Measurements from ENCODE around the gene ANKHD1.
"Not testable (repeated sequence)": the region's sequence is repeated elsewhere in the genome, so short reads cannot be mapped to it uniquely, and the experiment has no call there.

ANKHD1 gene

DNA sequence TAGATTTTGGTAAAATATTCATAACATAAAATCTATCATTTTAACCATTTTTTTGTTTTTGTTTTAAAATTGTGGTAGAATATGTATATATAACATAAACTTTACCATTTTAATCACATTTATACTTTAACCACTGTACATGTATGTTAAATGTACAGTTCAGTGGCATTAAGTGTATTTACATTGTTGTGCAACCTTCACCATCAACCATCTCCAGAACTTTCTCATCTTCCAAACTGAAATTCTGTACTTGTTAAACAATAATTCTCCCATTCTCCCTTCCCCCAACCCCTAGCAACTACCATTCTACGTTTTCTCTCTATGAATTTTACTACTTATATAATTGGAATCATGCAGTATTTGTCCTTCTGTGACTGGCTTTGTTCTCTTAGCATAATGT is 11.6 kb downstream of the ANKHD1 start:
- peaks cover 13% of the 10 kb centered on the region; the same call in 1 of the 2 replicates for H3K36me3 ChIP-seq (ENCODE audit: insufficient read depth, low read depth, low read length)
- no peak overlapping the region for H3K9ac ChIP-seq (ENCODE audit: low read depth, low read length)
- H3K4me3 ChIP-seq (ENCODE audit: low read length): no peak overlapping the region
- no peak overlapping the region for H3K27ac ChIP-seq (ENCODE audit: low read length)
- no peaks in the 10 kb centered on the region for H3K9me3 ChIP-seq (ENCODE audit: insufficient read depth, low read depth, low read length)
- H3K27me3 ChIP-seq (ENCODE audit: insufficient read depth, low read length): no peaks in the 10 kb centered on the region
- H3K4me1 ChIP-seq (ENCODE audit: insufficient read depth, low read length): no peaks in the 10 kb centered on the region

DNA sequence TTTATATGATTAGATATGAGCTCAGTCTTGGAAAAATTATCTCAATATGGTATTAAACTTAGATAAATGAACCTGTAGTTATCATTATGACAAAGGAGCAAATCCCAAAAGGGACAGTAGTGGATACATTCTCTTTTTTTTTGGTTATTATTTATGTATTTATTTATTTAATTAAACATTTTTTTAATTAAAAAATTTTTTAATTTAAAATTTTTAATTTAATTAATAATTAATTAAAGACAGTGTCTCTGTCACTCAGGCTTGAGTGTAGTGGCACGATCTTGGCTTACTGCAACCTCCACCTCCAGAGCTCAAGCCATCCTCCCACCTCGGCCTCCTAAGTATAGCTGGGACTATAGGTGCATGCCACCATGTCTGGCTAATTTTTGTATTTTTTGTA is 15.6 kb downstream of the ANKHD1 start:
- H3K9ac ChIP-seq (ENCODE audit: low read depth, low read length): no peak overlapping the region
- H3K4me1 ChIP-seq (ENCODE audit: insufficient read depth, low read length): no peaks in the 10 kb centered on the region
- no peak overlapping the region for H3K27ac ChIP-seq (ENCODE audit: low read length)
- H3K36me3 ChIP-seq (ENCODE audit: insufficient read depth, low read depth, low read length): peaks cover 5% of the 10 kb centered on the region; the same call in 1 of the 2 replicates
- H3K27me3 ChIP-seq (ENCODE audit: insufficient read depth, low read length): no peaks in the 10 kb centered on the region
- no peak overlapping the region for H3K4me3 ChIP-seq (ENCODE audit: low read length)
- H3K9me3 ChIP-seq (ENCODE audit: insufficient read depth, low read depth, low read length): no peaks in the 10 kb centered on the region

DNA sequence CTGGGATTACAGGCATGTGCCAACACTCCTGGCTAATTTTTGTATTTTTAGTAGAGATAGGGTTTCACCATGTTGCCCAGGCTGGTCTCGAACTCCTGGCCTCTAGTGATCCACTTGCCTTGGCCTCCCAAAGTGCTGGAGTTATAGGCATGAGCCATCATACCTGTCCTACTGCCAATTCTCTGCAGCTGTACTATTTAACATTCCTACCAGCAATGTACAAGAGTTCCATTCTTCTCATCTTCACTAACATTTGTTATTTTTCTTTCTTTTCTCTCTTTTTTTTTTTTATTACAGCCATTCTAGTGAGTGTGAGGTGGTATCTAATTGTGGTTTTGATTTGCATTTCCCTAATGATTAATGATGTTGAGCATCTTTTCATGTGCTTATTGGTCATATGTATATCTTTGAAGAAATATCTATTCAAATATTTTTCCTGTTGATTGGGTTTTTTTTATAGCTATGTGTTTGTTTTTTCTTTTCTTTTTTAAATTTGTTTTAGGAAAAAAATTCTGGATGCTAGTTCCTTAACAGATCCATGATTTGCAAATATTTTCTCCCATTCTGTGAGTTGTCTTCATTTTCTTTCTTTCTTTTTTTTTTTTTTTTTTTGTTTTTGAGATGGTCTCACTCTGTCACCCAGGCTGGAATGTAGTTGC is 17.4 kb downstream of the ANKHD1 start:
- H3K27me3 ChIP-seq (ENCODE audit: insufficient read depth, low read length): no peaks in the 10 kb centered on the region
- no peaks in the 10 kb centered on the region for H3K36me3 ChIP-seq (ENCODE audit: insufficient read depth, low read depth, low read length)
- H3K9me3 ChIP-seq (ENCODE audit: insufficient read depth, low read depth, low read length): no peaks in the 10 kb centered on the region
- no peak overlapping the region for H3K9ac ChIP-seq (ENCODE audit: low read depth, low read length)
- H3K4me3 ChIP-seq (ENCODE audit: low read length): no peak overlapping the region
- H3K27ac ChIP-seq (ENCODE audit: low read length): no peak overlapping the region
- H3K4me1 ChIP-seq (ENCODE audit: insufficient read depth, low read length): no peaks in the 10 kb centered on the region

DNA sequence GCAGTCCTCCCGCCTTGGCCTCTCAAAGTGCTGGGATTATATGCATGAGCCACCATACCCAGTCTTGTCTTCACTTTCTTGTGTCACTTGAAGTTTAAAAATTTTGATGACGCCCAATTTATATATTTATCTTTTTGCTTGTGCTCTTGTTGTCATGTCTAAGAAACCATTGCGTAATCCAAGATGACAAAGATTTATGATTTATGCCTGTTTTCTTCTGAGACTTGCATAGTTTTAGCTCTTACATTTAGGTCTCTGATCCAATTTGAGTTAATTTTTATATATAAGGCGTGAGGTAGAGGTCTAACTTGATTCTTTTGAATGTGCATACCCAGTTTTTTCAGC is 18.6 kb downstream of the ANKHD1 start:
- H3K27me3 ChIP-seq (ENCODE audit: insufficient read depth, low read length): no peaks in the 10 kb centered on the region
- no peaks in the 10 kb centered on the region for H3K4me1 ChIP-seq (ENCODE audit: insufficient read depth, low read length)
- no peak overlapping the region for H3K9ac ChIP-seq (ENCODE audit: low read depth, low read length)
- no peak overlapping the region for H3K4me3 ChIP-seq (ENCODE audit: low read length)
- no peak overlapping the region for H3K27ac ChIP-seq (ENCODE audit: low read length)
- H3K36me3 ChIP-seq (ENCODE audit: insufficient read depth, low read depth, low read length): no peaks in the 10 kb centered on the region
- H3K9me3 ChIP-seq (ENCODE audit: insufficient read depth, low read depth, low read length): no peaks in the 10 kb centered on the region

DNA sequence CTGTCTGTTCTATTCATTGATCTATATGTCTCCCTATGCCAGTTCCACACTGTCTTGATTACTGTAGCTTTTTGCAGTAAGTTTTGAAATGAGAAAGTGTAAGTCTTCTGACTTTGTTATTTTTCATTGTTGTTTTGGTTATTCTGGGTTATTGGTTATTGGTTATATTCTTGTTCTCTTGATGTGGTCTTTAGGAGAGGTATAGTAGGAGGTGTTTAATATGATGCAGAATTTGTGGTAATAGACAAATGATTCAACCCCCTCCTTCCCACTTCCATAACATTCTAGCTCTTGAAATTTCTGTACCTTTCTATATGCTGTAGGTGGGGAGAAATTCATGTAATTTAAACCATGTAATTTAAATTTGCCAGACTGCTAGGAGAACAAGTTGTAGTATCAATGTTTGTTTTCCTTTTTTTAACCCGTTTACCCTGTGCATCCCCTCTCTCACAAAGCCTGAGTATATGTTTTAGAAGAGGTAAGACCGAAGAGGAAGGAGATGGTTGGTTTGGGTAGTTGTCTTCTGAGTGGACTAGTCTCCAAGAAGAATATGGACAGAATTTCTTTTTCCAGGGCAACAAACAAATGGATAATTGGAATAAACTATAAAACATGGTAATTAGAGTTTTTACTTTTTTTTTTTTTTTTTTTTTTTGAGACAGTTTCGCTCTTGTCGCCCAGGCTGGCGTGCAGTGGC is 19.2 kb downstream of the ANKHD1 start:
- H3K9me3 ChIP-seq (ENCODE audit: insufficient read depth, low read depth, low read length): no peaks in the 10 kb centered on the region
- no peak overlapping the region for H3K27ac ChIP-seq (ENCODE audit: low read length)
- H3K4me1 ChIP-seq (ENCODE audit: insufficient read depth, low read length): no peaks in the 10 kb centered on the region
- no peak overlapping the region for H3K9ac ChIP-seq (ENCODE audit: low read depth, low read length)
- no peak overlapping the region for H3K4me3 ChIP-seq (ENCODE audit: low read length)
- no peaks in the 10 kb centered on the region for H3K27me3 ChIP-seq (ENCODE audit: insufficient read depth, low read length)
- H3K36me3 ChIP-seq (ENCODE audit: insufficient read depth, low read depth, low read length): 0 out of 2 replicates have a peak, but pooled peaks cover 3% of the 10 kb centered on the region

DNA sequence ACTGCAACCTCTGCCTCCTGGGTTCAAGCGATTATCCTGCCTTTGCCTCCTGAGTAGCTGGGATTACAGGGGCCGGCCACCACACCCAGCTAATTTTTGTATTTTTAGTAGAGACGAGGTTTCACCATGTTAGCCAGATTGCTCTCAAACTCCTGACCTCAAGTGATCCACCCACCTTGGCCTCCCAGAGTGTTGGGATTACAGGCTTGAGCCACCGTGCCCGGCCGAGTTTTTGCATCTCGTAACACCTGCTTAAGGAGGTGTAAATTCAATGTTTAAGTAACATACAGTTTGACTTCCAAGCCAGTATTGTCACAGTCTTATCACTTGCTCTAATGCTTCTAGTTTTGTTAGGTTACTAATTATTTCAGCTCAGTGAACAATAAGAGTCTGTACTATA is 19.7 kb downstream of the ANKHD1 start:
- H3K27me3 ChIP-seq (ENCODE audit: insufficient read depth, low read length); H3K4me1 ChIP-seq (ENCODE audit: insufficient read depth, low read length); H3K36me3 ChIP-seq (ENCODE audit: insufficient read depth, low read depth, low read length); H3K9me3 ChIP-seq (ENCODE audit: insufficient read depth, low read depth, low read length); H3K9ac ChIP-seq (ENCODE audit: low read depth, low read length); H3K4me3 ChIP-seq (ENCODE audit: low read length); H3K27ac ChIP-seq (ENCODE audit: low read length): not testable (repeated sequence)

DNA sequence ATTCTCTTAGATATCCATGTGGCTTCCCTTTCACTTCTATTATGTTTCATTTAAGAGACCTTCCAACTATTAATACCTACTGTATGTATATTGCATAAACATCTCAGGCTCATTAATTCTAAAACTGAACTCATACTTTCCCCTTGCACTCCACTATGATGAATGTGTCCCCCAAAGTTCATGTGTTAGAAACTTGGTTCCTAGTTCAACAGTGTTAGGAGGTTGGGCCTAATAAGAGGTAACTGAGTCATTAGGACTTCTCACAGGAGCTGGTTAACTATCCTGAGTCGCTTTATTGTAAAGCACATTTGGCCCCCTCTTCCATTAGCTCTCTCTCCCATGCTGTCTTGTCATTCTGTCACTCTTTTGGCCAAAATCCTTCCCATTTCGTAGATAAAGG is 22.0 kb downstream of the ANKHD1 start:
- Histone ChIP-seq H3K4me1 (ENCODE audit: insufficient read depth, low read length) (no peaks in the 10 kb centered on the region), H3K9me3 (ENCODE audit: insufficient read depth, low read depth, low read length) (no peaks in the 10 kb centered on the region), H3K36me3 (ENCODE audit: insufficient read depth, low read depth, low read length) (0 out of 2 replicates have a peak, but pooled peaks cover 4% of the 10 kb centered on the region), H3K27me3 (ENCODE audit: insufficient read depth, low read length) (no peaks in the 10 kb centered on the region), H3K9ac (ENCODE audit: low read depth, low read length) (no peak overlapping the region), H3K4me3 (ENCODE audit: low read length) (no peak overlapping the region), H3K27ac (ENCODE audit: low read length) (no peak overlapping the region)

DNA sequence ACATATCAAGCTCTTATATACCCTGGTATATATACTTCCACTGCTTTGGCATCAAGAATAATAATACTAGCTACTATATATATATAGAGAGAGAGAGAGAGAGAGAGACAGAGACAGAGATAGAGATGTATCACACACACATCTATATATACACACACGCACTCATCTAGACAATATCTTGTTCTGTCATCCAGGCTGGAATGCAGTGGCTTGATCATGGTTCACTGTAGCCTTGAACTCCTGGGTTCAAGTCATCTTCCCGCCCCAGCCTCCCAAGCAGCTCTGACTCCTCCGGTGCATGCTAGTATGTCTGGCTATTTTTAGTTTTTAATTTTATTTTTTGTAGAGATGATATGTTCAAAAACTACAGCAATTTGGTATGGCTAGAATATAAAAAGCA is 22.5 kb downstream of the ANKHD1 start:
- Histone ChIP-seq H3K27ac (ENCODE audit: low read length) (no peak overlapping the region), H3K4me3 (ENCODE audit: low read length) (no peak overlapping the region), H3K9me3 (ENCODE audit: insufficient read depth, low read depth, low read length) (no peaks in the 10 kb centered on the region), H3K4me1 (ENCODE audit: insufficient read depth, low read length) (no peaks in the 10 kb centered on the region), H3K9ac (ENCODE audit: low read depth, low read length) (no peak overlapping the region), H3K27me3 (ENCODE audit: insufficient read depth, low read length) (no peaks in the 10 kb centered on the region), H3K36me3 (ENCODE audit: insufficient read depth, low read depth, low read length) (0 out of 2 replicates have a peak, but pooled peaks cover 4% of the 10 kb centered on the region)

DNA sequence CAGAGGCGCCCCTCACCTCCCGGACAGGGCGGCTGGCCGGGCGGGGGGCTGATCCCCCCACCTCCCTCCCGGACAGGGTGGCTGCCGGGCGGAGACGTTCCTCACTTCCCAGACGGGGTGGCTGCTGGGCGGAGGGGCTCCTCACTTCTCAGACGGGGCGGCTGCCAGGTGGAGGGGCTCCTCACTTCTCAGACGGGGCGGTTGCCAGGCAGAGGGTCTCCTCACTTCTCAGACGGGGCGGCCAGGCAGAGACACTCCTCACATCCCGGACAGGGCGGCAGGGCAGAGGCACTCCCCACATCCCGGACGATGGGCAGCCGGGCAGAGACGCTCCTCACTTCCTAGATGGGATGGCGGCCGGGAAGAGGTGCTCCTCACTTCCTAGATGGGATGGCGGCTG is 26.1 kb downstream of the ANKHD1 start:
- H3K4me3 ChIP-seq (ENCODE audit: low read length); H3K36me3 ChIP-seq (ENCODE audit: insufficient read depth, low read depth, low read length); H3K4me1 ChIP-seq (ENCODE audit: insufficient read depth, low read length); H3K9me3 ChIP-seq (ENCODE audit: insufficient read depth, low read depth, low read length); H3K27me3 ChIP-seq (ENCODE audit: insufficient read depth, low read length); H3K9ac ChIP-seq (ENCODE audit: low read depth, low read length); H3K27ac ChIP-seq (ENCODE audit: low read length): not testable (repeated sequence)

DNA sequence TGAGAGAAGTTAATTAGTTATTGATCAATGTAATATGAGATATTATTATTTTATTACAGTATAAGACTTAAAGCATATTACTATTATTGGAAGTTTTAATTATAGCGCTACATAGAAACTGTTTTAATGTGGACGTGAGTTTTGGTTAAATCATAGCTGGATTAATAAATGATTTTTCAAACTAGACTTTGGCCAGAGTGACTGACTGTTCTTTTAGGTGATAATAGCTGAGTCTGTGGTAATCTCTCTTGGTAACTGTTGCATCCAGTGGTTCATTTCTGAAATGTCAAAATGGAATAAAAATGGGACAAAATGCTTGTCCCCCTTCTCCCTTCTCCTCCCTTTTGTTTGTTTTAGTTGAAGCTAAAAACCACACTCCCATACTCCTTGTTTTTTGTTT is 28.1 kb downstream of the ANKHD1 start:
- H3K4me1 ChIP-seq (ENCODE audit: insufficient read depth, low read length): no peaks in the 10 kb centered on the region
- no peak overlapping the region for H3K4me3 ChIP-seq (ENCODE audit: low read length)
- H3K9ac ChIP-seq (ENCODE audit: low read depth, low read length): no peak overlapping the region
- H3K27ac ChIP-seq (ENCODE audit: low read length): no peak overlapping the region
- H3K27me3 ChIP-seq (ENCODE audit: insufficient read depth, low read length): no peaks in the 10 kb centered on the region
- no peaks in the 10 kb centered on the region for H3K9me3 ChIP-seq (ENCODE audit: insufficient read depth, low read depth, low read length)
- 0 out of 2 replicates have a peak, but pooled peaks cover 4% of the 10 kb centered on the region for H3K36me3 ChIP-seq (ENCODE audit: insufficient read depth, low read depth, low read length)

DNA sequence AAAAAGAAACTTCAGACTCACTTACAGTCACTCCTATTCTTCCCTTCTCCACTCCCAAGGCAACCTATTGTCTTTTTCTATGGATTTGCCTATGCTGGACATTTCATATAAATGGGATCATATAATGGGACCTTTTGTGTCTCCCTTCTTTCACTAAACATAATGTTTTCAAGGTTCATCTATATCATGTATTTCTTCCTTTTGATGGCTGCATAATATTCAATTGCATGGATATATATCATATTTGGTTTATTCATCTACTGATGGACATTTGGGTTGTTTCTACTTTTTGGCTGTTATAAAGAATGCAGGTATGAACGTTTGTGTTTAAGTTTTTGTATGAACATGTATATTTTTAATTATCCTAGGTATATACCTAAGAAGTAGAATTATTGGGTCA is 30.6 kb downstream of the ANKHD1 start:
- Histone ChIP-seq H3K27ac (ENCODE audit: low read length) (no peak overlapping the region), H3K9me3 (ENCODE audit: insufficient read depth, low read depth, low read length) (no peaks in the 10 kb centered on the region), H3K4me1 (ENCODE audit: insufficient read depth, low read length) (no peaks in the 10 kb centered on the region), H3K4me3 (ENCODE audit: low read length) (no peak overlapping the region), H3K9ac (ENCODE audit: low read depth, low read length) (no peak overlapping the region), H3K36me3 (ENCODE audit: insufficient read depth, low read depth, low read length) (peaks cover 16% of the 10 kb centered on the region), H3K27me3 (ENCODE audit: insufficient read depth, low read length) (no peaks in the 10 kb centered on the region)

DNA sequence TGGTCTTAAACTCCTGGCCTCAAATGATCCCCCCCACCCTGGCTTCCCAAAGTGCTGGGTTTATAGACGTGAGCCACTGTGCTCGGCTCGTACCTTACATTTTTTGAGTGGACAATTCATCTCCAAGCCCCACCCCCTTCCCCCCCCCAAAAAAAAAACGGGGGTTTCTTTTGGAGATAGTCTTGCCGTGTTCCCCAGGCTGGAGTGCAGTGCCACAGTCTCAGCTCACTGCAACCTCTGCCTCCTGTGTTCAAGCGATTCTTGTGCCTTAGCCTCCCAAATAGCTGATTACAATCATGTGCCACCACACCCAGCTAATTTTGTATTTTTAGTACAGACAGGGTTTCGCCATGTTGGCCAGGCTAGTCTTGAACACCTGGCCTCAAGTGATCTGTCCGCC is 31.3 kb downstream of the ANKHD1 start:
- Histone ChIP-seq H3K9me3 (ENCODE audit: insufficient read depth, low read depth, low read length) (no peaks in the 10 kb centered on the region), H3K9ac (ENCODE audit: low read depth, low read length) (no peak overlapping the region), H3K27ac (ENCODE audit: low read length) (no peak overlapping the region)

More for the DNA sequence above, 31.3 kb downstream of the ANKHD1 start:
- Histone ChIP-seq H3K36me3 (ENCODE audit: insufficient read depth, low read depth, low read length) (peaks cover 23% of the 10 kb centered on the region), H3K4me1 (ENCODE audit: insufficient read depth, low read length) (no peaks in the 10 kb centered on the region), H3K4me3 (ENCODE audit: low read length) (no peak overlapping the region), H3K27me3 (ENCODE audit: insufficient read depth, low read length) (no peaks in the 10 kb centered on the region)

Measured in iPS-20b (cell line).